Right renal pelvis (tissue), 4 donors: ENCODE data around the gene CORO2A. TPM values are rescaled to one million over a fixed set of nuclear protein-coding genes. Genes with fewer than 3 reads are reported as not detected.
"Not testable (repeated sequence)": the region's sequence is repeated elsewhere in the genome, so short reads cannot be mapped to it uniquely, and the experiment has no call there.

Source experiments
- DNase-seq, 4 donors: peaks; one replicate each; pipeline ENCODE4 v3.0.0-alpha.2; 2013; ENCODE audit warnings: low read depth in 4 of 4, low spot score in 3 of 4, missing footprints in 1 of 4
- polyA plus RNA-seq, 4 donors: library from polyadenylated mRNA; unstranded; fragments of 120-200 nt; gene quantifications; one replicate each; pipeline ENCODE4 v1.2.1, GENCODE V29; 2013; ENCODE audit not compliant: insufficient read length in 4 of 4

CORO2A gene
- polyA plus RNA-seq, 4 donors: 1.9 to 3.1 (median 2.6) TPM

DNA sequence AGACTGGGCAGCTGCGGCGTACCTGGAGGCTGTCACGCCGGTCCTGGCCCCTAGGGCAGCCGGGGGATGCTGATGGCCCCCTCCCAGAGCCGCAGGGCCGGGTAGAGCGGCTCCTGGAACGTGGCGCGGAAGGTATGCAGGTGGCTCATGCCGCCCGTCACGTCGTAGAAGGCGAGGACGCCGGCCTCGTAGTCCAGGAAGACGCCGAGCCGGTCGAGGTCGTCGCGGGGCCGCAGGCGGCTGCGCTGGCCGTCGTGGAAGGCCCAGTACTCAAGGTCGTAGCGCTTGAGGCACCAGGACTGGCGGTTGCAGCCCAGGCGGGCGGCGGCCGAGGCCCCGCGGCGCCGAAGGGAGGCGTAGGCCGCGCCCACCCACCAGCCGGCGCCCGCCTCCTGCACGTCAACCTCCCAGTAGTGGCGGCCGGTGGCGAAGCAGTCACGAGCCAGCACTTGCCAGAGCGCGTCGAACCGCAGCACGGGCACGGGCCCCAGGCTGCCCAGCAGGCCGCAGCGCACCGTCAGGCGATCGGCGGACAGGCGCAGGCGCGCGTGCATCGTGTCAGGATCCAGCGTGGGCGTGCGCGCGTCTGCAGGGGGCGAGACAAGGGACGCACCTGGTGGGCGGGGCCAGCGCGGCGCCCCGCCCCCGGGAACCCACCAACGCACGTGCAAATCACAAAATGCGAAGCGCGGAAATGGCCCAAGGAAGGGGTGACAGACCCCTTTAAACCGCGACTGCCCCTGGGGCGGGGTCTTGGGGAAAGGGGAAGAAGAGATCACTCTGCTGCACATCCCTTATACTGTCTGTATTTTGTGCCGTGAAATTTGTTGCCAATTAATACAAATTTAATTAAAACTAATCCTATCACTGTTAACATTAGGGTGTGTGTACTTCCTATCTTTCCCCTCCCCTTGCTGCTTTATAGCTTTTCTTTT lies 104.8 kb downstream of the CORO2A start:
- DNase-seq: peak; percentile 30 to 47 (median 38)

DNA sequence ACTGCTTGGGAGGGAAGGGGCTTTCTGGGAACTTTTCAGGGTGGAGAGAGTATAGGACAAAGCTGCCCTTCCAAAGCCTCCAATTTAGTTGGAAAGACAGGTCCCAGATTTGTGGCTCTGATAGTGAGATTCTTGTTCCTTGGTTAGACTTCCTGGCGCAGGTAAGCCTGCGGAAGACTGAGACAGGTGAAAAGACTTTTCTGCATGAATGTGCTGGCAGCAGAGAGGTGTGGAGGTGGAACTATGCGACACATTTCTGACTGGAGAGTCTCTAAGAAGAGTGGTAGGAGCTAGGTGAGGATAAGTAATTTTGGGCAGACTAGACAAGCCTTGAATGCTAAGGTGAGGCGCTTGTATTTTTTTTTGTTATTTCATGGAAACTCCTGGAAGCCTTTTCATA lies 106.0 kb downstream of the CORO2A start:
- DNase-seq: no peak

DNA sequence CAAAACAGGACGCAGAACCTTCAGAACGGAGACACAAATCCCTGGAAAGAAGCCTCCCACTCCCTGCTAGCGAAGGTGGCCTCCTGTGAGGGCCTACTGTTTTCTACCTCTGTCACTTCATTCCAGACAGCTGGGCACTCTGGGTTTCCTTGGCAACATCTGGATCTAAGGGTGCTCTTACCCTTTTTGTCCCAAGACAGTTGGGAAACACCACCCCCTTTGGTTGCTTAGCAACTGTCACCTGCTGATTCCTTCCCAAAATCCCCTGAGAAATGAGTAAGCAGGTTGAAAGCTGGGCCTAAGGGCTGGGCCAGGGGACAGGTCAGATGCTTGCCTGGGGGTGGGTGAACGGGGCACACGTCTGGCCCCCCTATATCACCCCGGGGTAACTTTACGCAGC lies 106.5 kb downstream of the CORO2A start:
- DNase-seq: no peak

DNA sequence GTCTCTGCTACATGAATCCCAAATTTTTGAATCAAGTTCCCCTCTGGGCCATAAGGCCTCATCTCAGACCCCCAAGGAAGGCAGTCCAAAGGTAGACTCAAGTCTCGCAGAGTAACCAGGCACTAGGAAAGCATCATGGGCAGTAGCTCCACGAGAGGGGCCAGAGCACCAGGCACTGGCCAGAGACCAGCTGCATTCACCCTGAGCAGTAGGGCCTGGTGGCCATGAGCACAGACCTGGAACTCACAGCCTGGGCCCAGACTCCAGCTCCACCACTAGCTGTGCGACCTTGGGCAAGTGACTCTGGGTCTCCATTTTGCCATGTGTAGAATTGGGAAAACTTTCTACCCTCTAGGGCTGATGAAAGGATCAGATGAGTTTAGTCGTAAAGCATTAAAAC lies 107.4 kb downstream of the CORO2A start:
- no peak for DNase-seq

DNA sequence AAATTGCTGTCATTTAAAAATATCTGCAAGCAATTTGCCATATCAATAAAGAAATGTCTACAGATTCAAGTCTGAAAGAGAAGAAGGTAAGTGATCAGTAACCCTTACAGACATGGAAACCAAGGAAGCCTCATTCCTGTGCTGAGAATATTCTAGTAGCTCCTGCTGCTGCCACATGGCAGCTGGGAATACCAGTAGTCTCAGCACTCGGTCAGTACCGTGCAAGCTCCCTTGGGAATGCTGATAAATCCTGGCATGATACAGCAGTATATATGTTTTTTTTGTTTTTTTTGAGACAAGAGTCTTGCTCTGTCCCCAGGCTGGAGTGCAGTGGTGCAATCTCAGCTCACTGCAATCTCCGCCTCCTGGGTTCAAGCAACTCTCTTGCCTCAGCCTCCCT lies 108.0 kb downstream of the CORO2A start:
- no peak for DNase-seq

DNA sequence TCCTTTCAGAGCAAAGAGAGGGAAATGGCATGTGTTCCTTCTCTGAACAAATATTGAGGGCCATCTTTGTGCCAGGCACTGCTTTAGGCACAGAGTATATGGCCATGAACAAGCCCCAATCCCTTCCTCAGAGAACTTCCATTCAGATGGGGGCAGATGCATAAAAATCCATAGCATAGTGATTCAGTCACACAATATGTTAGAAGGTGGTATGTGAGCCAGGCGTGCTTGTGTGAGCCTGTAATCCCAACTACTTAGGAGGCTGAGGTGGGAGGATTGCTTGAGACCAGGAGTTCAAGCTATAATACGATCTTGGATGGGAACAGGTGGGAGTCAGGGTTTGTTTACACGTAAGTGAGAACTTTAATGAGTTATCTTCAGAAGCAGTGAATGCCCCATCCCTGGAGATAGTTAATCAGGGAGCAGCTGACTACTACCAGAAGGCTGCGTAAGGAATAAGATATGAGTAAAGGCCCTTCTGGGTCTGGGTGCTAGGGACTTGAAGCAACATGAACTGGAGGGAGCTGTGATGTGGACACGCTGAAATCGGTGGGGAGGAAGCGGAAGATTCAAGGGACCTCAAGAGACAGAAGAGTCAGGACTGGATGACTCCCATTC lies 108.8 kb downstream of the CORO2A start:
- DNase-seq: no peak

DNA sequence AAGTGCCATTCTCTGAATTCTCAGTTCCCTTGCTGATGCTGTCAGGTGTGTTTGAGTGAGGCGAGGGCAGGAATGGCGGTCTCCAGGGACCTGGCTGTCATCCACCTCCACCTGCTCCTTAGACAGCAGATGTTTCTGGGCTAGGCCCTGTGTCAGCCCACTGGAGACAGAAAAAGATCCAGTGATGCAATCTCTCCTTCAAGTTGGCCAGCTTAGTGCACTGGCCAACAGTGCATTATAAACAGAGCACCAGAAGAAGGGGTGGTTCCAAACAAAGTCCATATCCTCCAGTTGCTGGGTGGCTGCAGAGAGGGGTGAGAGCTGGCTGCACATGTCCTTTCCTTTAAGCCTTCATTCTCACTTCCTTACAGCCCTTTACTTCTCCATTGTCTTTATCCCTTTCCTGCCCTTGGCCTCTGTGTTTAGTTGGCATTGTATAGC lies 109.4 kb downstream of the CORO2A start:
- no peak for DNase-seq

DNA sequence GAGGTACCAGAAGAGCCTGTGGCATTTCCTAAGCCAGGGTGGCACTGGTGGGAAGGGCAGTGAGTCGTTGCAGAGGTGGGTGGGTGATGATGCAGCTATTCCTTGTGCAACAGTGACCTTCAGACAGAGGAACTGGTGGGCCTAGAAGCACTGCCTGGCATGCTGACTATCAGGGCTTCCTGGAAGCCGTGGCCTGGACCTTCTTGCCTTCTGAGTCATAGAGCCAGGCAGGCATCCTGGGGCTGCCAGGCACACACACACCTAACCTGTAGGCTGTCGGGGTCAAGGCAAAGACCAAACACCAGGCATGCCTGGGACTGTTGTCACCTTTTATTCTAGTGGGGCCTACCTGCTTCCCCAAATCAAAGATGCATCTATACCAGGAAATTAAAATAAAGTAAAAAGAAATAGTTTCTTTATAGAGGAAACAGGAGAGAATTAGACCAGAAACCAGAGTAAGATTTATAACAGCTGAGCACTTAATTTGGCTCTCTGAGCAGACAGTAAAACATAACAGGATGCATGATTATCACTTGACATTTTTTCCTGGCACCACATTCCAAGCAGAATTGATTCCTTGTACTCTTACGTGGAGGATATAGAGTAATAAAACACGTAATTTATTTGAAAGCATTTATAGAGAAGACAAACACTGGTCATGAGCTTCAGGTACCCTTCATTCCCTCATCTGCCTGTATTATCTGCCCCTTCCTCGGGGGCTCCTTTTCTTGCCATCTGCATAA lies 110.8 kb downstream of the CORO2A start:
- DNase-seq: no peak

DNA sequence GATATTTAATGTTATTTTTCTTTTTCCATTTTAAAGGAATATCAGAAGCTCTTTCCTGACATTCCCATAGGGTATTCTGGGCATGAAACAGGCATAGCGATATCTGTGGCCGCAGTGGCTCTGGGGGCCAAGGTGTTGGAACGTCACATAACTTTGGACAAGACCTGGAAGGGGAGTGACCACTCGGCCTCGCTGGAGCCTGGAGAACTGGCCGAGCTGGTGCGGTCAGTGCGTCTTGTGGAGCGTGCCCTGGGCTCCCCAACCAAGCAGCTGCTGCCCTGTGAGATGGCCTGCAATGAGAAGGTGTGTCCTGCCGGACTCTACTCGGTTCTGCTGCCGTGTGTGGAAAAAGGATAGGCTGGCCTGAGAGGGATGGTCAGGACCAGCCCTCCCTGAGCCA lies 111.7 kb downstream of the CORO2A start:
- DNase-seq: no peak

DNA sequence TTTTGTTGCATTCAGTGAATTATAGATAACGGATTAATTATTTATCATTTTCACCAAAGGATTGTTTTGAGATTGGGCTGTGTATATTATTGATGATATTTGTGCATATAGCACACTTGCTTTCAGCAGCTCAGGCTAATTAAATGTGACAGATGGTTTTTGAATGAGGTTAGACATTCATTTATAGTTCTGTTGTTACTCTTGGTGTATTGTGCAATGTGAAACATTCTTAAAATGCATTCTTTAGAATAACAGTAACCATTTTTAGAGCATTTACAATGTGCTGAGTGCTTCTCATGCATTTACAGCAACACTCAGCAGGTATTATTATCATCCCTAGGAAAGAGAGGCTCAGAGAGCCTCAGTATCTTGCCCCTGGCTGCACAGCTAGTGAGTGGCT lies 112.1 kb downstream of the CORO2A start:
- DNase-seq: no peak

DNA sequence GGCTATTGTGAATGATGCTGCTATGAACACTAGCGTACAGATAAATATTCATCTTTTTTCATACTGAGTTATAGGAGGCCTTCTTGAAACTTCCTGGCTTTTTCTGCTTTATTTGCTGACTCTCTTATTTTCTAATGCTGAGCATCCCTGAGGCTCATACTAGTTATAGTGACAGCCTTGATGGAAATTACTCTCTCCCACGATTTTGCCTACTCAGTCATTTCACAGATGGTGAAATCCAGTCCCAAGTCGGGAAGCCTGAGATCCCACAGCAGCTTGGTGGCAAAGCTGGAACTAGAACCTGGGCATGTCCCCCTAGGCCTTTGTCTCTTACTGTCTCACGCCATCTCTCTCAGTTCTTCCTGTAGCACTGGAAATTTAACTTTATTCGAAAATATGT lies 113.5 kb downstream of the CORO2A start:
- no peak for DNase-seq

DNA sequence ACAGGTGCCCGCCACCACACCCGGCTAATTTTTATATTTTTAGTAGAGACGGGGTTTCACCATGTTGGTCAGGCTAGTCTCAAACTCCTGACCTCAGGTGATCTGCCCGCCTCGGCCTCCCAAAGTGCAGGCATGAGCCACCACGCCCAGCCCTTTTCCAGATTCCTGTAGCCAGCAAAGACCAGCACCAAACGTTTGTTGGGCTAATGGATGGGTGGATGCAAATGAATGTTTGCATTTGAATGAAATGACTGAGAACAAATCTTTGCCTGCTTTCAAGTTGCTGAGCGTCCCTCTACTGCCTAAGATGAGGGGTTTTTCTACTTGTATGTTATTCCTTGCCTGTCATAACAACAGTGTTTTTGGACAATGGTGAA lies 115.9 kb downstream of the CORO2A start:
- not testable (repeated sequence) for DNase-seq

DNA sequence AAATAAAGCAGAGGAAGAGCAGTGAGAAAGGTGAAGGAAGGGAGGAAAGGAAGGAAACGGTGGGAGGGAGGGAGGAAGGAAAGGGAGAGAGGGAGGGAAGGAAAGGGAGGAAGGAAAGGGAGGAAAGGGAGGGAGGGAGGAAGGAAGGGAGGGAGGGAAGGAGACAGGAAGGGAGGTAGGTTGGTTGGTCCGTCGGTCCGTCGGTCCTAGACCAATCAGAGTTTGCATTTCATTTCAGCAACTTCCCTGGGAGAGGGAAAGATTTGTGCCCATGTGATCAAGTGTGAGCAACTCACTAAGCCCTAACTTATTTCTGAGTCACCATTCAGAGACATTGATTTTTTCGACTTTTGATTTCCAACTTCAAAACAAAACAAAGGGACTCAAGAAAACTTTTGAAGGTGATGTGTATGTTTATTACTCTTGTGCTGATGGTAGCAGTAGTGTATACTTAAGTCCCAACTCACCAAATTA lies 117.1 kb downstream of the CORO2A start:
- DNase-seq: no peak

DNA sequence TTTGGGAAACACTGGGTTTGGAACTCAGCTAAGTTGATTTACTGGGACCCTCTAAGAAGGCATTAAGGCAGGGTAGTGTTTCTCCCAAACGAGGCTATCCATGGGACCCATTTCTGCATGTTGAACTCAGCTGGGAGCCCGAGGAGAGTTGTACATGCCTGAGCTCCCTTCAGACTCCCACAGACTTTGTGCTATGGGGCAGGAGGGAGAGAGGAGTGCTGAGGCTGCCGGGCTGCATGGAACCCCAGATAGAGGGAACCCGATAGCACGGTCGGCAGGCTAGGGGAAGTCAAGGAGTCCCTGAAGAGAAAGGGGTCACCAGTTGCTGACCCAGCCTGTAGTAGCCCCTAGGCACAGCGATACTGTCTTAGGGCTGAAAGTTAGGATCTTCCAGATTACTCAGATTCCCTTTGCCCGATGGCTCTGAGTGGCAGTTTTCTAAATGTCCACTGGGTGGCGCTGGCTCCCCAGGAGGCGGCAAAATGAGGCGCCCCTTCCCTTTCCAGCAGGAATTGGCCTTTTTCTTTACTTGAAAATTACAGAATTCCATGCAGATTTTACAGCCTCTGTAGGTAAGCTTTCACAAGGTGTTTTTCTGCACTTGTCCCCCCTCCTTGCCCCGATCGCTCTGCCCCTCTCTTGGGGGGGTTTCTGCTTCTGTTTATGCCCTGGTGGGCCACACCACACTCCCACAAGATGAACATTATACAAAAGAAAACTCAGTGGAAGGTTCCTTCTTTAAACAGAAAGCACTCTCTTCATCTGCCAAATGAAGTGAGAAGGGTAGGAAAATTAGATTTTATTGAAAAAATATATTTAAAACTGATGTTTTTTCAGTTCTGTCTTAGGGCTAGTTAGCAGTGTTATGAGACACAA lies 118.1 kb downstream of the CORO2A start:
- DNase-seq: peak in 3 of 4 donors; percentile 35 to 51 (median 36)

DNA sequence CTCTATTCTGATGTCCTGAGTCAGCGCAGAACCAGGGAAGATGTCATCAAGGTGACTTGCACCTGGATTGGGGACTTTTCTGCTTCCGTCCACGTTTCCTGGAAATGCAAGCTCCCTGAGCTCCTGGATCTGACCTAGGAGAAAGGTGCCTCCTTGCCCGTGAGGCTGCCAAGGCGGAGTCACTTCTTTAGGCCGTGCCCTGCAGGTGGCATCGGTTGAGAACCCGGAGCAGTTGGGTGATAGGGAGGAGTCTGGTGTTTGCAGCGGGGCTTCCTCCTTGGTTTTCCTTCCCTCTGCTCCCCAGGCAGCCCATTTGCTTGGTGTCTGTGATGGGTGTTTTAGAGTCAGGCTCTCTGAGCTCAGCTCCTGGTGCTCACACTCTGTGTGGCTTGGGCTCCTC lies 120.7 kb downstream of the CORO2A start:
- no peak for DNase-seq

Other genes with a start within 250 kb of the CORO2A start
- 100 to 1,000 TPM; 234 to 267 (median 247) TPM for gene ANP32B, start 209.3 kb downstream of the CORO2A start, polyA plus RNA-seq
- gene NANS, start 135.9 kb downstream of the CORO2A start, polyA plus RNA-seq: 10 to 100 TPM; 37.5 to 41.2 (median 38.9) TPM
- gene TRIM14, start 73.4 kb downstream of the CORO2A start, polyA plus RNA-seq: 1 to 10 TPM; 4.8 to 6.5 (median 5.2) TPM
- 1 to 10 TPM; 3.3 to 3.9 (median 3.6) TPM for gene TBC1D2, start 63.0 kb upstream of the CORO2A start, polyA plus RNA-seq